Measurements from ENCODE around the gene FAM72B. TPM values are rescaled to one million over a fixed set of nuclear protein-coding genes. Genes with fewer than 3 reads are reported as not detected.
"Not testable (repeated sequence)": the region's sequence is repeated elsewhere in the genome, so short reads cannot be mapped to it uniquely, and the experiment has no call there.

FAM72B gene
- total and polyA plus RNA-seq, 2 donors = 3.5 to 8.5 TPM

DNA sequence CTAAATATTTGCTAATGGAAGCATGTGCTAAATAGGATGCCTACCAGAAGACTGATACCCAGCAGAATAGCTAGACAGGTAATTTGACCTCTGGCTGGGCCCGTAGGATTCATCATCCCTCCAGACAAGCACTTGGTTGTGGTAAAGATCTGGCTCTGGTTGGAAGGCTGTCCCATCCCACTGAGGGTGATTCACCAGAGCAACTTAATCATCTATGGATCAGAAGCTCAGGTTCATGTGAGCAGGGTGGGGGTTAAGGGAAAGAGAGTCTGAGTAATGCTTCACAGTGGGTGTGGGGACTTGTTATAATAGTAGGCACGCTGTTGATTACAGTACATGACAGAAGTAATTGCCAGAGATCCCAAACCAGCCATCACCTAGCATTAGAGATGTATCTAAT, 26.5 kb downstream of the FAM72B start:
- not testable (repeated sequence) for DNase-seq (ENCODE audit: low read depth in 6 of 9, low spot score in 9 of 9); H3K4me3 ChIP-seq (ENCODE audit: low read length in 2 of 2); H3K36me3 ChIP-seq (ENCODE audit: control insufficient read depth in 2 of 2, insufficient read depth in 2 of 2, low read length in 1 of 2); H3K27me3 ChIP-seq (ENCODE audit: control insufficient read depth in 2 of 2, insufficient read depth in 1 of 2, low read length in 1 of 2); H3K27ac ChIP-seq (ENCODE audit: low read depth in 1 of 2, low read length in 1 of 2); H3K4me1 ChIP-seq (ENCODE audit: control insufficient read depth in 2 of 2, insufficient read depth in 2 of 2, low read length in 2 of 2); H3K9me3 ChIP-seq (ENCODE audit: control insufficient read depth in 2 of 2, insufficient read depth in 1 of 2, low read length in 1 of 2)
- 96% methylated on average over 1 of the region's 2 CpGs for WGBS

DNA sequence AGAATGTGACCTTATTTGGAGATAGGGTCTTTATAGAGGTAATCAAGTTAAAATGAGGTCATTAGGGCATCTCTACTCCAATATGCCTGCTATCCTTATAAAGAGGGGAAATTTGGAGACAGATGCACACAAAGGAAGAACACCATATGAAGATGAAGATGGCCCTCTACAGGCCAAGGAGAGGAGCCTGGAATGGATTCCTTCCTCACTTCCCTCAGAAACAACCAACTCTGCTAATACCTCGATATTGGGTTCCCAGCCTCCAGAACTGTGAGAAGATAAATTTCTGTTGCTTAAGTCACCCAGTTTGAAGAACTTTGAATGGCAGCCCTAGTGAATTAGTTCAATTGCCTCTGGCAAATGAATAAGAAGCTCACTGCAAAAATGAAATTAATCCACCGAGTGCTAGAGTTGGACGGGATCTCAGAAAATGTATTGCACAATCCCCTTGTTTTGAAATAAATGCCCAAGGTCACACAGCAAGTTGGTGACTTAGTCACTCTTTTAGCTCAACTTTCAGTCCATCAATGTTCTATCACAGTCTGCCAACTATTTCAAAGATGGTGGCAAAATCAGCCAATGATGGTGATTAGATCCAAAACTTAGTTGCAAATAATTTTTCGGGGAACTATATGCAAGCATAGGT, 27.1 kb downstream of the FAM72B start:
- WGBS = no CpG with 5 or more reads among the region's 4 CpGs
- not testable (repeated sequence) for H3K36me3 ChIP-seq (ENCODE audit: control insufficient read depth in 2 of 2, insufficient read depth in 2 of 2, low read length in 1 of 2); H3K9me3 ChIP-seq (ENCODE audit: control insufficient read depth in 2 of 2, insufficient read depth in 1 of 2, low read length in 1 of 2); DNase-seq (ENCODE audit: low read depth in 6 of 9, low spot score in 9 of 9); H3K4me1 ChIP-seq (ENCODE audit: control insufficient read depth in 2 of 2, insufficient read depth in 2 of 2, low read length in 2 of 2); H3K27ac ChIP-seq (ENCODE audit: low read depth in 1 of 2, low read length in 1 of 2); H3K27me3 ChIP-seq (ENCODE audit: control insufficient read depth in 2 of 2, insufficient read depth in 1 of 2, low read length in 1 of 2); H3K4me3 ChIP-seq (ENCODE audit: low read length in 2 of 2)

DNA sequence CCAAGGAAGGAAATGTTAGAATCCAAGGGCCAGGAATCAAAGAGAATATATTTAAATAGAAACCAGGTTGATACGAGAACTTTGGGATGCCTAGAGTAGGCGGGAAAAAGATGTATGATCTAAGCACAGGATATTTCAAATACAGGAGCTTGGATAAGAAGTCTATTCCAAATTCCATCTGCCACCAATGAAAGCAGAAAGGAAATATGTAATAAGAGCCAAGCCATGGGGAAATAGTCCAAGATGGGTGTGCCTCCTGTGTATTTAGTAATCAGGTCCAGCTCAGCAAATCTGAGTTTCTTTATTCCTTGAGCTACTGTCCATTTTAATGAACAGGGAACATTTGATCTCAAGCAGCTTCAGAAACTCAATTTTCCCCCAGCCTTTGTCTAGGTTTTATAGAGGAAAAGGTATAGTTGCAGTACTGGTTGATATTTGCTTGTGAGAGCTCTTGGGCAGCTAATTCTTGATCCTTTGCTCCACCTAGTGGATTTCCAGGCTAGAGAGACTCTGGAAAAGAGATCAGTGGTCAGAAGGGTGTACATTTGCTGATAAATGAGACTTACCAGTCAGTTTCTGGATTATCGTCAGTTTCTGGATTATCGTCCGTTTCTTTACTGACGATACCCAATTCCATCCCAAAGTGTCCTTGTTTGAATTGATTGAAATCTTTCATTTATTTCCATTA, 28.3 kb downstream of the FAM72B start:
- not testable (repeated sequence) for H3K27ac ChIP-seq (ENCODE audit: low read depth in 1 of 2, low read length in 1 of 2); H3K9me3 ChIP-seq (ENCODE audit: control insufficient read depth in 2 of 2, insufficient read depth in 1 of 2, low read length in 1 of 2); H3K27me3 ChIP-seq (ENCODE audit: control insufficient read depth in 2 of 2, insufficient read depth in 1 of 2, low read length in 1 of 2); H3K4me3 ChIP-seq (ENCODE audit: low read length in 2 of 2); H3K36me3 ChIP-seq (ENCODE audit: control insufficient read depth in 2 of 2, insufficient read depth in 2 of 2, low read length in 1 of 2); H3K4me1 ChIP-seq (ENCODE audit: control insufficient read depth in 2 of 2, insufficient read depth in 2 of 2, low read length in 2 of 2); DNase-seq (ENCODE audit: low read depth in 6 of 9, low spot score in 9 of 9)
- WGBS = 96% methylated on average over 6 of the region's 6 CpGs

DNA sequence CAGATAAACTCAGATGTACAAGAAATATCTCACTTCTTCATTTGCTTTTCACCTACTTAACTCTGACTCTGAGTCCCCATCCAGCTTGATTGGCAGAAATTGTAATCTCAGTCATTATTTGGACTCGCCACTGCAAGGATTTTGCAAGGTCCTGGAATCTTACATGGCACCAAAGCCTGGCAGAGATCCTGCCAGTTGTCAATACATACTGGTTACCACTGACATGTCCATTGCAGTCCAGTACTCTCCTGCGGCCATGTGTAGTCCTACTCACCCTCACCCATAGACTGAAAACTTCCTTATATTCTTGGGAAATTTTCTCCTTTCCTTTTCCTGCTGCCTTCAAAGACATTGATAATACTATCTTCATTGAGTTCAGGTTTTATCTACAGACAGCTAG, 29.3 kb downstream of the FAM72B start:
- H3K27ac ChIP-seq (ENCODE audit: low read depth in 1 of 2, low read length in 1 of 2); DNase-seq (ENCODE audit: low read depth in 6 of 9, low spot score in 9 of 9); H3K4me1 ChIP-seq (ENCODE audit: control insufficient read depth in 2 of 2, insufficient read depth in 2 of 2, low read length in 2 of 2); H3K36me3 ChIP-seq (ENCODE audit: control insufficient read depth in 2 of 2, insufficient read depth in 2 of 2, low read length in 1 of 2); H3K4me3 ChIP-seq (ENCODE audit: low read length in 2 of 2); H3K27me3 ChIP-seq (ENCODE audit: control insufficient read depth in 2 of 2, insufficient read depth in 1 of 2, low read length in 1 of 2); H3K9me3 ChIP-seq (ENCODE audit: control insufficient read depth in 2 of 2, insufficient read depth in 1 of 2, low read length in 1 of 2): not testable (repeated sequence)
- WGBS = 98% methylated on average over 1 of the region's 2 CpGs

GRCh38 chr1:121152788-121153187, 31.4 kb downstream of the FAM72B start:
- not testable (repeated sequence) for H3K9me3 ChIP-seq (ENCODE audit: control insufficient read depth in 2 of 2, insufficient read depth in 1 of 2, low read length in 1 of 2); H3K27me3 ChIP-seq (ENCODE audit: control insufficient read depth in 2 of 2, insufficient read depth in 1 of 2, low read length in 1 of 2); H3K4me1 ChIP-seq (ENCODE audit: control insufficient read depth in 2 of 2, insufficient read depth in 2 of 2, low read length in 2 of 2); H3K4me3 ChIP-seq (ENCODE audit: low read length in 2 of 2); H3K36me3 ChIP-seq (ENCODE audit: control insufficient read depth in 2 of 2, insufficient read depth in 2 of 2, low read length in 1 of 2); DNase-seq (ENCODE audit: low read depth in 6 of 9, low spot score in 9 of 9); H3K27ac ChIP-seq (ENCODE audit: low read depth in 1 of 2, low read length in 1 of 2)

DNA sequence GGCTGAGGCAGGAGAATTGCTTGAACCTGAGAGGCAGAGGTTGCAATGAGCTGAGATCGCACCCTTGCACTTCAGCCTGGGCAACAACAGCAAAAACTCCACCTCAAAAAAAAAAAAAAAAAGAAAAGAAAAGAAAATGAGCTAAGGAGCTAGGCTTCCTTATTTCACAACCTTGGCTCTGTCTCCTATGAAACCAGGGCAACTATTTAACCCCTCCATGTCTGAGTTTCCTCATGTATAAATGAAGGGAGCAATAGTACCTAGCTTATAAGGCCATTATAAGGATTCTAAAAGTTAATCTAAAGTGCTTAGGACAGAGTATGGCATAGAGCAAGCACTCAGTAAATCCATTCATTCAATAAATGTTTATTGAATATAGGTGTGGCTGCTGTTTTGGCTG, 32.8 kb downstream of the FAM72B start:
- H3K27ac ChIP-seq (ENCODE audit: low read depth in 1 of 2, low read length in 1 of 2); H3K9me3 ChIP-seq (ENCODE audit: control insufficient read depth in 2 of 2, insufficient read depth in 1 of 2, low read length in 1 of 2); H3K36me3 ChIP-seq (ENCODE audit: control insufficient read depth in 2 of 2, insufficient read depth in 2 of 2, low read length in 1 of 2); H3K27me3 ChIP-seq (ENCODE audit: control insufficient read depth in 2 of 2, insufficient read depth in 1 of 2, low read length in 1 of 2); H3K4me1 ChIP-seq (ENCODE audit: control insufficient read depth in 2 of 2, insufficient read depth in 2 of 2, low read length in 2 of 2); H3K4me3 ChIP-seq (ENCODE audit: low read length in 2 of 2); DNase-seq (ENCODE audit: low read depth in 6 of 9, low spot score in 9 of 9): not testable (repeated sequence)
- 92% methylated on average over 1 of the region's 1 CpG for WGBS

DNA sequence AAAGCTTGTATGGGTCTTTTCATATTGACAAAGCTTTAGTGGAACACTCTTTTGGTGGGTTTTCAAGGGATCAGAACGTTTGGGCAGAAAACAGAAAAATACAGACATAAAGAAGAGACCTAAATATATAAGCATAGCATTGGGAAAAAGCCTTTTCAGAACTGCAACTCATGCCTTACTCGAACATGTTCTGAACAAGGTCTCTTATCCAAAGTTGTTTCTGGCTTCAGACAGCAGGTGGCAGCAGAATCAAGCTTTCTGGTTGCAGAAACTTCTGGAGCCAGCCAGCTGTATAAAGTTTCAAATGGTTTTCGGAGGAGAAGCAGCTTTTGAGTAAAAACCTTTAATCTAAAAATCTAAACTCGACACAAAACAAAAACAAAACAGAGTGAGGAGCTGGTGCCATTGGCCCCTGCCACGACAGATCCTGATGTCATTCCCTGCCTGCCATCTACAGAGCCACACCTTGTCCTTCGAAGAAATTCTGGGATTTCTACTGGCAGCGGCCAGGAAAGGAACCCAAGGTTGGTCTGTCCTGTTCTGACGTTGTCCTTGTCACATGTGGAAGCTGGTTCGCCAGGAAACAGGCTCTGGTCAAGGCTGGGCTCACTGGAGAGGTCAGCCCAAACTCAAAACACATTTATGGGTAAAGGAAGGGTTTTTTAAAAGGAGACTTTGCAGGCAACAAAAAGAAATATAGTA, 35.5 kb downstream of the FAM72B start:
- not testable (repeated sequence) for H3K27ac ChIP-seq (ENCODE audit: low read depth in 1 of 2, low read length in 1 of 2); DNase-seq (ENCODE audit: low read depth in 6 of 9, low spot score in 9 of 9); H3K36me3 ChIP-seq (ENCODE audit: control insufficient read depth in 2 of 2, insufficient read depth in 2 of 2, low read length in 1 of 2); H3K4me1 ChIP-seq (ENCODE audit: control insufficient read depth in 2 of 2, insufficient read depth in 2 of 2, low read length in 2 of 2); H3K27me3 ChIP-seq (ENCODE audit: control insufficient read depth in 2 of 2, insufficient read depth in 1 of 2, low read length in 1 of 2); H3K4me3 ChIP-seq (ENCODE audit: low read length in 2 of 2); H3K9me3 ChIP-seq (ENCODE audit: control insufficient read depth in 2 of 2, insufficient read depth in 1 of 2, low read length in 1 of 2)
- WGBS = 0% methylated on average over 2 of the region's 9 CpGs

DNA sequence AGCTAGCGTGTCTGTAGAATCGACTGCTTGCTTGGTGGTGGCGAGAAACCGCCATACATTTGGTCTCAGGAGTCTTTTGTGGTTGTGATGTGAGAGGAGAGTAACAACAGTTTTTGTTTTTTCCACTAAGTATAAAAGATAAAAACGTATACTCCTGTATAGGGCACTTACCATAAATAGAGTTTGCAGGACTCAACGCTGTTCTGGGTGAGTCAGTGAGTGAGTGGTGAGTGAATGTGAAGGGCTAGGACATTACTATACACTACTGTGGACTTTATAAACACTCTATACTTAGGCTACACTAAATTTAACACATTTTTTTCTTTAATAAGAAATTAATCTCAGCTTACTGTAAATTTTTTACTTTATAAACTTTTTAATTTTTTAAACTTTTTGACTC, 43.7 kb downstream of the FAM72B start:
- H3K27ac ChIP-seq (ENCODE audit: low read depth in 1 of 2, low read length in 1 of 2); H3K36me3 ChIP-seq (ENCODE audit: control insufficient read depth in 2 of 2, insufficient read depth in 2 of 2, low read length in 1 of 2); H3K4me3 ChIP-seq (ENCODE audit: low read length in 2 of 2); DNase-seq (ENCODE audit: low read depth in 6 of 9, low spot score in 9 of 9); H3K9me3 ChIP-seq (ENCODE audit: control insufficient read depth in 2 of 2, insufficient read depth in 1 of 2, low read length in 1 of 2); H3K27me3 ChIP-seq (ENCODE audit: control insufficient read depth in 2 of 2, insufficient read depth in 1 of 2, low read length in 1 of 2); H3K4me1 ChIP-seq (ENCODE audit: control insufficient read depth in 2 of 2, insufficient read depth in 2 of 2, low read length in 2 of 2): not testable (repeated sequence)
- WGBS = no CpG with 5 or more reads among the region's 6 CpGs

- not testable (repeated sequence) for DNase-seq (ENCODE audit: low read depth in 6 of 9, low spot score in 9 of 9); H3K4me3 ChIP-seq (ENCODE audit: low read length in 2 of 2); H3K27me3 ChIP-seq (ENCODE audit: control insufficient read depth in 2 of 2, insufficient read depth in 1 of 2, low read length in 1 of 2); H3K4me1 ChIP-seq (ENCODE audit: control insufficient read depth in 2 of 2, insufficient read depth in 2 of 2, low read length in 2 of 2); H3K9me3 ChIP-seq (ENCODE audit: control insufficient read depth in 2 of 2, insufficient read depth in 1 of 2, low read length in 1 of 2); H3K36me3 ChIP-seq (ENCODE audit: control insufficient read depth in 2 of 2, insufficient read depth in 2 of 2, low read length in 1 of 2); H3K27ac ChIP-seq (ENCODE audit: low read depth in 1 of 2, low read length in 1 of 2)
- WGBS = no CpG with 5 or more reads among the region's 1 CpG
These were observed 52.6 kb downstream of the FAM72B start for GRCh38 chr1:121131494-121131893.
